22Rv1 (cell line): ENCODE data around the gene CAMP.

Experiments
- CTCF ChIP-seq: fragments of 450-650 bp; IDR thresholded peaks from 2 replicates; pipeline ENCODE4 v1.5.1; 2017; ENCODE audit warnings: mild to moderate bottlenecking
- ZFX ChIP-seq: fragments of 450-650 bp; IDR thresholded peaks from 2 replicates; pipeline ENCODE4 v1.6.1; 2017; ENCODE audit warnings: antibody characterized with exemption, borderline replicate concordance

DNA sequence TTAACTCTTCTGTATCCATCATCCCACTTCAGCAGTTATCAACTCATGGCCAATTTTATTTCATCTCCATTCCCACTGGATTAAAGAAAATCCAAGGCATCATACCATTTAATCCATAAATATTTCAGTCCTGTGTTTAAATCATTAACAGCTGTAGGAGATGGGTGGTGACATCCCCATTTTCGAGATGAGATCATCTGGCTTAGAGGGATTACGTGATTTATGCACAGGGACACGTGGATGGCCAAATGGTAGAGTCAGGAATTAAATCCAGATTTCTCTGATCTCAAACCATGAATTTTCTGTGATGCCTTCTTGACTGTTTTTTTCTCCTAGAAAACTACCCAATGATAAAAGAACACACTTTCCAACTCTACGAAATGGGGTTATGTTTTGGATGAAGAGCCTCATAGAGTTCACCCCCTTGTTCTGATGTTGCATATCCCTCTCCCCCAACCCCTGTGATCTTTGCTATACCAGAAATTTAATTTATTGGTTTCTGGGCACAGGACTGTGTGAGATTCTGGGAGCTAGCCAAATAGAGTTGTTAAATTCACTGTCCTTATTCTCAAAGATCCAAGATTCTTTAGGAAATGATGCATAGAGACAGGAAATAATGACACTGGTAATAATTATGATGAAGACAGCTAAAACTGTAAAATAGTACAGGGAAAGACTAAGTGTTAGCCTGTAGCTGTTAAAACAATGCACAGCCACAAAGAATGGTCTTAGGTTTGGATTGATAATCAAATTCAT, 25.0 kb downstream of the CAMP start:
- TF ChIP-seq CTCF (no peak), ZFX (no peak)
